ES-I3 (cell line): ENCODE data around the gene BLID.

Source experiments
- H3K36me3 ChIP-seq: 2 replicates; pipeline ENCODE4 v1.6.1; 2013; ENCODE audit warnings: mild to moderate bottlenecking, low read length, control low read depth, moderate library complexity; ENCODE audit not compliant: insufficient read depth
- H3K4me1 ChIP-seq: 2 replicates; pipeline ENCODE4 v1.6.1; 2013; ENCODE audit warnings: mild to moderate bottlenecking, control low read depth, low read length; ENCODE audit not compliant: insufficient read depth
- H3K9ac ChIP-seq: 2 replicates; pipeline ENCODE4 v1.6.1; 2013; ENCODE audit warnings: low read depth, mild to moderate bottlenecking, low read length, moderate library complexity
- H3K9me3 ChIP-seq: 2 replicates; pipeline ENCODE4 v1.6.1; 2013; ENCODE audit warnings: mild to moderate bottlenecking, low read length, moderate library complexity; ENCODE audit not compliant: control insufficient read depth, insufficient read depth

The BLID gene

DNA sequence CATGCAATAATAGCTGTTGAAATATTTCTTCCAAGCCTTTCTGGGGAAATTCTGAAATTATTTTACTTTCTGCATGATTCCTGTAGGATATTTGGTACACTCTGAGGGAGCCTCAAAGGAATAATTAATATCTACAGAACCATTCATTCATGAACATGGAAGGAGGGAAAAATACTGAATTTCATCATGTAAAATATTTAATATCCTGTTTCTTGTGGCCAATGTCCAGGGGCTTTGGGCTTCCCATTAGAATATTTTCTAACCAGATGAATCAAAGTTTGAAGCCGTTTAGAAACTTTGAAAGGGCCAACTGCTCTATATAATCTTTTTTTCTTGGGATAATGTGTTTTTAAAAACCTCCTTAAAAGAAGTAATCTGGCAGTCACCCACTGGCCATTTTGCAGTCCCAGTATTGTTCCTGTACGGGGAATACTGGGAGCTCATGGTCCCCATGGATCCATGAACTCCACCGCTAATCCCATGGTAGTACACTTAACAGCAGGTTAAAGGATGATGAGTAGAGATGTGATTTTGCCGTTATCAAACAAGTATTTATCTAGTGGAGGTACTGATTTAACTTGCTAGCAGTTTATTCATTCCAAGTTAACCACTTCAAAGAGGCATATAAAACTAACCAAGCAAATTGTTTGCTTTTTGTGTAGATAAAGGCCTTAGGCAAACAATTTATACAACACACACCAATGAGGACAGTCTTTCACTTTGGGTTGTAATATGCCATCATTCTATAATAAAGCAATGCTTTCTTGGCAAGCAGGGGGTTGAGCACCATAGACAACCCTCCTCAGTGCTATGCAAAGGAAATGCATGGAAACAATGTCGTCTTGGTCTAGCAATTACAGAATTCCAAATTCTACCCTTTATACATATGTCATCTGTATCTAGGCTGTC lies 34.5 kb upstream of the BLID start:
- H3K36me3 ChIP-seq = no peaks in the 10 kb centered on the region
- H3K9ac ChIP-seq = no peak overlapping the region
- peaks cover 6% of the 10 kb centered on the region for H3K4me1 ChIP-seq
- H3K9me3 ChIP-seq = no peaks in the 10 kb centered on the region

GRCh38 chr11:122149202-122149601 lies 33.2 kb upstream of the BLID start:
- H3K9ac ChIP-seq = no peak overlapping the region
- H3K9me3 ChIP-seq = no peaks in the 10 kb centered on the region
- no peaks in the 10 kb centered on the region for H3K36me3 ChIP-seq
- peaks cover 5% of the 10 kb centered on the region for H3K4me1 ChIP-seq

GRCh38 chr11:122146475-122146874 lies 30.5 kb upstream of the BLID start:
- Histone ChIP-seq H3K36me3 (no peaks in the 10 kb centered on the region), H3K9ac (no peak overlapping the region), H3K4me1 (peaks cover 3% of the 10 kb centered on the region; the same call in 1 of the 2 replicates), H3K9me3 (no peaks in the 10 kb centered on the region)

GRCh38 chr11:122145715-122146274 lies 29.8 kb upstream of the BLID start:
- Histone ChIP-seq H3K36me3 (no peaks in the 10 kb centered on the region), H3K9ac (no peak overlapping the region), H3K9me3 (no peaks in the 10 kb centered on the region), H3K4me1 (peaks cover 3% of the 10 kb centered on the region; the same call in 1 of the 2 replicates)

DNA sequence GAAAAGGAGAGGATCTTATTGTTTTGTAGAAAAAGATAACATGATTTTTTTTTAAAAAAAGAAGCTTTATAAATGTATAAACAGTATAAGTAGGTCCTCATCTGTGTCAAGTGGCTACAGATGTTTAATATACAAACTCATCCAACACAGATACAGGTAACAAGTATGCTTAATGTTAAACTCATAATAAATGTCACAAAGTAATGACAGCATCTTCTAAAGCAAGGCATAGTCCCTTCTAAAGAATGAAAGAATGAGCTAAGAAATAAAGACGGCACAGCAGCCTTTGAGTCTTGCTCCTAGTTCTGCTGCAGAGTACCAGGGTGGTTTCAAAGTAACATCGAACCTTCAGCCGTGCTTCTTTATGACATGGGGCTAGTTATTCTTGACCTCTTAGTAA lies 28.7 kb upstream of the BLID start:
- Histone ChIP-seq H3K4me1 (peaks cover 3% of the 10 kb centered on the region; the same call in 1 of the 2 replicates), H3K9ac (no peak overlapping the region), H3K9me3 (no peaks in the 10 kb centered on the region), H3K36me3 (no peaks in the 10 kb centered on the region)

GRCh38 chr11:122141725-122142124 lies 25.7 kb upstream of the BLID start:
- Histone ChIP-seq H3K9ac (no peak overlapping the region), H3K9me3 (no peaks in the 10 kb centered on the region), H3K36me3 (no peaks in the 10 kb centered on the region), H3K4me1 (peaks cover 6% of the 10 kb centered on the region)

DNA sequence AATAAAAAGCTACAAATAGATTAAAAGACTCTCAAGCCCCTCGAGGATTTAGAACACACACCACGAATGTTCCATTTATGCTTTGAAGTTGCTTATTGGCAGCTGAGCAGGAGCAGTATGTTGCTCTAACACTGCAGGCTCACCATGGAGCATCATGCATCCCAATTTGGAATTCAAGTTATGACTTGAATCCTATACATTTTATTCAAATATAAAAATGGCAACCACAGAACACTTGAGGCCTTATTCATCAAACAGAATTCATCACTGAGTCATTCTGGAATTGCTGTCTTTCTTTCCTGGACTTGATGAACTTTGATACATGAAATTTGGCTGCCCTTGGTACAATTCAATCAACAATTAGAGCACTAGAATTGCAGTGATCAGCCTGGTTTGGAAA lies 24.5 kb upstream of the BLID start:
- H3K4me1 ChIP-seq = peaks cover 3% of the 10 kb centered on the region; the same call in 1 of the 2 replicates
- no peak overlapping the region for H3K9ac ChIP-seq
- H3K36me3 ChIP-seq = no peaks in the 10 kb centered on the region
- no peaks in the 10 kb centered on the region for H3K9me3 ChIP-seq

GRCh38 chr11:122139595-122139866 lies 23.5 kb upstream of the BLID start:
- Histone ChIP-seq H3K36me3 (no peaks in the 10 kb centered on the region), H3K9ac (no peak overlapping the region), H3K4me1 (peaks cover 3% of the 10 kb centered on the region; the same call in 1 of the 2 replicates)

GRCh38 chr11:122138744-122139594 lies 23.0 kb upstream of the BLID start:
- Histone ChIP-seq H3K9ac (no peak overlapping the region), H3K36me3 (no peaks in the 10 kb centered on the region)

More at GRCh38 chr11:122139595-122139866, 23.5 kb upstream of the BLID start:
- H3K9me3 ChIP-seq = no peaks in the 10 kb centered on the region

DNA sequence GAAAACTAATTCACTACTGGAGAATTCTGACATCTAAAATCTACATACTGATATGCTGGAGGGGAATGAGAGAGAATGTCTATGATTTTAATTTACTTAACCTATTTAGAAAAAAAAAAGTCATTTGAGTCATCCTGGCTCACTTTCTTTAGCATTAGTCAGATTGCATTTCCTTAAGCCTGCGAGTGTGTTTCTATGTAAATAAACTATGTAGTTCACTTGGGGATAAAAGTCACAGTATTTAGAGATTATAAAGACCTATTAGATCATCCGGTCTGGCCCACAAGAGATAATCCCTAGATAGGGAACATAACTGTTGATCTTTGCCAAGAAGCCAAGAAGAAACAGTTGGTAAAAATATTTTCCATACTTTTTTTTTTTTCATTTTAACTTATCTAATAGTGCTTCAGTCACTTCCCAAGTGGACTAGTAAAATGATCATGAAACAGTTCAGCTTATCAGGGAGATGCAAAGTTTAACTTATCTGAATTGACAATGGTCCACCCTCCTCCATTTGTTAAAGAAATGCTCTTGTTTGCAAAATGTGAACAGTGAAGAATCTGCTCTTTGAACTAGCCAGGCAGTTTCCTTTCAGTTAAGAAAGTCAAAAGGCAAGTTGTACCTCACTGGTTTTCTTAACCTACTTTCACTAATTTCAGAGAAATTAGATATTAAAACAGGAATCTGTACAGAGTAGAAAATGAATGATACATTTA lies 21.2 kb upstream of the BLID start:
- H3K9ac ChIP-seq = no peak overlapping the region
- no peaks in the 10 kb centered on the region for H3K36me3 ChIP-seq
- H3K9me3 ChIP-seq = no peaks in the 10 kb centered on the region
- peaks cover 3% of the 10 kb centered on the region; the same call in 1 of the 2 replicates for H3K4me1 ChIP-seq

More at GRCh38 chr11:122138744-122139594, 23.0 kb upstream of the BLID start:
- Histone ChIP-seq H3K4me1 (peaks cover 3% of the 10 kb centered on the region; the same call in 1 of the 2 replicates), H3K9me3 (no peaks in the 10 kb centered on the region)

DNA sequence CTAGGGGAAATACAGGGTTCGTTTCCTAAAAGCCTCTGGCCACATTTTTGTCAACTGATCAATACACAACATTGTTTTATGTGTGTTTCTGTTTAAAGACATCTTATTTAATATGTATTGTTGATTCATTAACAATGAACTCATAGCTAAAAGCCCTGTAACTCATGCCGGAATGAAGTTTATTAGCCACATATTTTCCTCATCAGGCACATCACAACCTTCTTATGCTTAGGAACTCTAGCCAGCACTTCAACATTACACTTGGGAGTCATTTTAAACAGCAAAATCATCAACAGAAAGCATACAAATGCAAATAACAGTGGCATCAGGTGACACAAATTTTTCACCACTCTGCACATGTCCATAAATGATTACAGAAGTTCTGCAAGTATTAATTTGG lies 15.1 kb upstream of the BLID start:
- Histone ChIP-seq H3K4me1 (no peaks in the 10 kb centered on the region), H3K9ac (no peak overlapping the region), H3K36me3 (no peaks in the 10 kb centered on the region), H3K9me3 (no peaks in the 10 kb centered on the region)

GRCh38 chr11:122128146-122128545 lies 12.1 kb upstream of the BLID start:
- H3K9me3 ChIP-seq = no peaks in the 10 kb centered on the region
- H3K9ac ChIP-seq = no peak overlapping the region
- no peaks in the 10 kb centered on the region for H3K36me3 ChIP-seq
- H3K4me1 ChIP-seq = no peaks in the 10 kb centered on the region

GRCh38 chr11:122127020-122127419 lies 11.0 kb upstream of the BLID start:
- Histone ChIP-seq H3K4me1 (no peaks in the 10 kb centered on the region), H3K9ac (no peak overlapping the region), H3K9me3 (no peaks in the 10 kb centered on the region), H3K36me3 (no peaks in the 10 kb centered on the region)
